Left lung (tissue), 10 donors: ENCODE results near the gene GRIK3. TPM values are rescaled to one million over a fixed set of nuclear protein-coding genes. Genes with fewer than 3 reads are reported as not detected.

Source experiments
- ATAC-seq: fragments of 200-7000 bp; cut with Tn5 transposase; one replicate; pipeline ENCODE4 v1.9.1; 2020; ENCODE audit warnings: moderate library complexity
- DNase-seq, 4 donors: peaks; one replicate each; pipeline ENCODE4 v3.0.0-alpha.2; 2013 to 2020
- H3K27ac ChIP-seq, 2 donors: fragments of 200-600 bp; sonication (generic) in 1 of 2; one replicate each; pipeline versions ENCODE4 v1.5.0 to v1.8.0; 2020 to 2021
- H3K27me3 ChIP-seq, 2 donors: fragments of 200-600 bp; sonication (generic) in 1 of 2; one replicate each; pipeline versions ENCODE4 v1.5.0 to v1.8.0; 2020 to 2021
- H3K36me3 ChIP-seq, 2 donors: fragments of 200-600 bp; sonication (generic) in 1 of 2; one replicate each; pipeline versions ENCODE4 v1.5.0 to v1.8.0; 2020 to 2021
- H3K4me1 ChIP-seq, 2 donors: fragments of 200-600 bp; one replicate each; pipeline ENCODE4 v1.8.0; 2021
- H3K4me3 ChIP-seq, 2 donors: fragments of 200-600 bp; sonication (generic) in 1 of 2; one replicate each; pipeline versions ENCODE4 v1.5.0 to v1.8.0; 2020 to 2021; ENCODE audit warnings: mild to moderate bottlenecking in 1 of 2
- H3K9me3 ChIP-seq, 2 donors: fragments of 200-600 bp; sonication (generic) in 1 of 2; one replicate each; pipeline versions ENCODE4 v1.5.0 to v1.8.0; 2020 to 2021
- intact Hi-C, 2 donors: fragments of 100-400 bp; cut with DNase I; formaldehyde crosslinking; loops; one replicate each; pipeline versions ENCODE4 v1.11.2 to v1.14.2; 2022
- polyA plus RNA-seq, 6 donors: library from polyadenylated mRNA; unstranded; fragments of 120-200 nt; gene quantifications; one replicate each; pipeline ENCODE4 v1.2.1, GENCODE V29; 2013; ENCODE audit not compliant: insufficient read length in 6 of 6
- total RNA-seq, 2 donors: library from RNA; stranded (reverse); fragmentation: NEBNext Ultra II Directional; extraction: Animal tissue kit (Norgen Biotek cat#: 25700); gene quantifications; one replicate each; pipeline ENCODE4 v1.2.1, GENCODE V29; 2021
- TF ChIP-seq, protein P1 (sequence below), 2 donors: fragments of 200-600 bp; sonication (generic) in 1 of 2; IDR thresholded peaks; one replicate each; pipeline versions ENCODE4 v1.5.0 to v1.8.0; 2021; ENCODE audit warnings: antibody characterized with exemption in 2 of 2
- donor health status: DM: no; HTN: yes; CAD: no.
- donor health status: DM: no; HTN: no; CAD: no.

GRIK3 gene
- total and polyA plus RNA-seq, 8 donors, result 0.18 to 1.2 (median 0.48) TPM; not detected in 1

DNA sequence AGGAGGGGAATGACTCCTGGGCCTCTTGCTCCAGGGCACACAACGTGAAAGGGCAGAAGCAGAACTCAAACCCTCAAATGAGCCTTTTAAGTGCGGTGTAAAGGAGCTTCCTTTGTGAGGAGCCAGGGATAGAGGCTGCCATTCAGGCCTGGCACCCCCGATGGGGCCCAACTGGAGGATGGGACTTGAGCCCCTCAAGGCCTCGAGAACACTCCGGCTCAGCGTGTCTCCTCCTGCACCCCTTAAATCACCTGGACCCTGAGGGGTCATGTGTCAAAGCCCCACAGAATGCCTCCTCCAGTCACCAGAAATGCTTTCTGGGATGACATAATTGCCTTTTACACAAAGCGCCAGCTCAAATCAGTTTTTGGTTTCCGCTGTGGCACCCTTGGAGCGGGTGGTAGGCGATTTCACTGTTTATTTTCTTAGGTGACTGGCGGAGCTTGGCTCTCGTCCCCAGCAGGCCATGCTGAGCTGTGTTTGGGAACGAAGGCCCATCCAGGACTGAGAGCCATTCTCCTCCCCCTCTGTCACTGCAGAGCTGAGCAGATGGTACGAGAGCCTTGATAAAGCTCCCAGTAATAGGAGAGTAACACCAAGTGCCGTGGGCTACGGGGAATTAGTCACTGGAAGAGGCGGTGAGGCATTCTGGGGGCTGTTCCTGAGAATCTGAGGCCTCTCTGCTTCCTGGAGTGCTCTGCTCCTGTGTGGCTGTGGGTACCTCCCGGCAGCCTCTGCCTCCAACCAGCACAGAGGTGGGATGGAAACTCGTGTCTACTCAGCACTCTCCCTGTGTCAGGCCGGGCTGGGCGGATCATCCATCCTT is 163.0 kb downstream of the GRIK3 start:
- Histone ChIP-seq H3K4me3 (no peak overlapping the region), H3K9me3 (no peaks in the 10 kb centered on the region), H3K27me3 (peaks cover 0 to 10% of the 10 kb centered on the region in 2 donors), H3K27ac (no peak overlapping the region), H3K4me1 (no peaks in the 10 kb centered on the region), H3K36me3 (no peaks in the 10 kb centered on the region)
- intact Hi-C loops, result no loop called here
- TF ChIP-seq, protein P1, sequence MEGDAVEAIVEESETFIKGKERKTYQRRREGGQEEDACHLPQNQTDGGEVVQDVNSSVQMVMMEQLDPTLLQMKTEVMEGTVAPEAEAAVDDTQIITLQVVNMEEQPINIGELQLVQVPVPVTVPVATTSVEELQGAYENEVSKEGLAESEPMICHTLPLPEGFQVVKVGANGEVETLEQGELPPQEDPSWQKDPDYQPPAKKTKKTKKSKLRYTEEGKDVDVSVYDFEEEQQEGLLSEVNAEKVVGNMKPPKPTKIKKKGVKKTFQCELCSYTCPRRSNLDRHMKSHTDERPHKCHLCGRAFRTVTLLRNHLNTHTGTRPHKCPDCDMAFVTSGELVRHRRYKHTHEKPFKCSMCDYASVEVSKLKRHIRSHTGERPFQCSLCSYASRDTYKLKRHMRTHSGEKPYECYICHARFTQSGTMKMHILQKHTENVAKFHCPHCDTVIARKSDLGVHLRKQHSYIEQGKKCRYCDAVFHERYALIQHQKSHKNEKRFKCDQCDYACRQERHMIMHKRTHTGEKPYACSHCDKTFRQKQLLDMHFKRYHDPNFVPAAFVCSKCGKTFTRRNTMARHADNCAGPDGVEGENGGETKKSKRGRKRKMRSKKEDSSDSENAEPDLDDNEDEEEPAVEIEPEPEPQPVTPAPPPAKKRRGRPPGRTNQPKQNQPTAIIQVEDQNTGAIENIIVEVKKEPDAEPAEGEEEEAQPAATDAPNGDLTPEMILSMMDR (IDR thresholded peaks at IDR 0.05), result no peak
- no peak for DNase-seq
- ATAC-seq, result no peak

DNA sequence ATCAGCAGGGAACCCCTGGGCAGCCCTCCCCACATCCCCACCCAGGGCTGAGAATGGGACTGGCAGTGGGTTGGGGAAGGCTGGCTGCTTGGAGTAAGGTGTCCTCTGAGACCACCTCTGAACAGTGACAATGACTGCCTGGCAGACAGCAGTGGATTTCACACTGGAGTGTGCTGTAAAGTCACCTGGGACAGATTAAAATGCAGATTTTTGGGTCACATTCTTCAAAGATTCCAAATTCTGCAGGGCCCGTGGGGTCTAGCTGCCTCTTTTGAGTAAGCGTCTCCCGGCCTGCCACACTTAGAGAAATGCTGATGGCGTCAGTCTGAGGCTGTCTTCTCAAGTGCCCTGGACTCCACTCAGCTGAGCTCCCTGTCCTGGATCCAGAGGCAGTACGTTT is 164.5 kb downstream of the GRIK3 start:
- intact Hi-C loops, result no loop called here
- Histone ChIP-seq H3K36me3 (no peaks in the 10 kb centered on the region), H3K27me3 (no peaks in the 10 kb centered on the region), H3K4me1 (no peaks in the 10 kb centered on the region), H3K9me3 (no peaks in the 10 kb centered on the region), H3K27ac (no peak overlapping the region), H3K4me3 (no peak overlapping the region)
- DNase-seq (no peak), ATAC-seq (no peak)
- TF ChIP-seq, protein P1 (IDR thresholded peaks at IDR 0.05), result no peak

DNA sequence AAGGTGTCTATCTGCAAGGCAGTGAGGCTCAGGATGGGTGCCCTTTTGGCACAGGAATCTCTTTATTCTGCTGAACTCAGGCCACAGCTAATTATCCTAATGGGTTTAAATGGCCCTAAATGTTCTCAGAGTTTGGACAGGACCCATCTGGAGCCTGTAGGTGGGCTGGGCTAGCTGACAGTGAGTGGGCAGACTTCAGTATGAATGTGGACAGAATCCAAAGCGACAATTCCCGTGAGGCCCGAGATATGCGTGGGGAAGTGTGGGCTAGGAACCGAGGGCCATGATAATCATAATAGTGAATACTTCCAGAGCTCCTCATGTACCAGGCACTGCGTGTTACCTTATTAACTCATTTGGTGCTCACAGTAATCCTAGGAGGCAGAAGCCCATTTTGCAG is 165.3 kb downstream of the GRIK3 start:
- Histone ChIP-seq H3K36me3 (no peaks in the 10 kb centered on the region), H3K27me3 (no peaks in the 10 kb centered on the region), H3K27ac (no peak overlapping the region), H3K4me3 (no peak overlapping the region), H3K9me3 (no peaks in the 10 kb centered on the region), H3K4me1 (no peaks in the 10 kb centered on the region)
- TF ChIP-seq, protein P1 (IDR thresholded peaks at IDR 0.05), result no peak
- DNase-seq, result no peak
- intact Hi-C loops, result no loop called here
- ATAC-seq, result no peak

DNA sequence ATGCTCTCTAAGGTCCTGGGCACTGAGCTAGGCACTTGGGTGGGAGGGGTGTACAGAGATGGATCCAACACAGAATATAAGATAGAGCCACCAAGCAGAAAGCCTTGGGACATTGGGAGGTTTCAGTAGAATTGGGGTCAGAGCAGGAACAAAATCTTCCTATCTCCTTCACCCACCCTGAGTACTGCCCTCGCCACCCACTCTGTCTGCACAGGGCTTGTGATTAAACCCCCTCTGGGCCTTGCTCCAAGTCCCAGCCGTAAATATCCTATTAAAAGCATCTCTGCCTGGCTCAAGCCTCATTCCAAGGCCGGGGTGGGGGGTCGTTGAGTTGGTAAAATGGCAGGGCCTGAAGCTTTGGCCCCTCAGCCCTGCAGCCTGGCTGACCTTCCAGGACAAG is 166.7 kb downstream of the GRIK3 start:
- H3K36me3 ChIP-seq, result no peaks in the 10 kb centered on the region
- H3K27me3 ChIP-seq, result peaks cover 0 to 10% of the 10 kb centered on the region in 2 donors
- intact Hi-C loops, result no loop called here

DNA sequence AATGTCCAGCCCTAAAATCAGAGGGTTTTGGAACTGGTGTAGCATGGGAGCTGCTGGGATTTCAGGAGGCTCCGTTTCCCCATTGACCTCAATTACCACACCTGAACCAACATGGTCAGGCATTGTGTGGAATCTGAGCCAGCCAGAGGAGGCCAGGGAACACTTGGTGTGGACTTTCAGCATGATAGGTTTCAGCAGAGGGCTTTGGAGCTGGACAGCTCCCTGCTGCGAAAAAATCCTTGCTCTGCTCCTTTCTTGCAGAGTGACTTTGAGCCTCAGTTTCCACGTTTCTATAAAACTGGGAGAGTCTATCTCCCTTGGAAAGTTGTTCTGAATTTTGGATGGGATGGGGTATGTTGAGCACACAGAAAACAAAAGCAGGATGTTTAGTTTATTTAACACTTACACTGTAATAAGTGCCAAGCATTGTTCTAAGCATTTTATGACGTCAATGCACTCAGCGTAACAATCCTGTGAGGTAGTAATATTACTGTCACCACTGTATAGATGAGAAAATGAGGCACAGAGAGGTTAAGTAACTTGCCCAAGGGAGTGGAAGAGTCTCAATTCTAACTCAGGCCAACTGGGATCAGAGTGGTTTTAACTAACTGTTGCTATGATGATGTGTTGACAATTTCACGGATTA is 168.0 kb downstream of the GRIK3 start:
- no peaks in the 10 kb centered on the region for H3K4me1 ChIP-seq
- DNase-seq (no peak), ATAC-seq (no peak)
- no peak overlapping the region for H3K4me3 ChIP-seq
- H3K36me3 ChIP-seq, result no peaks in the 10 kb centered on the region
- no peaks in the 10 kb centered on the region for H3K9me3 ChIP-seq
- H3K27me3 ChIP-seq, result peaks cover 0 to 23% of the 10 kb centered on the region in 2 donors
- intact Hi-C loops, result no loop called here
- no peak overlapping the region for H3K27ac ChIP-seq
- TF ChIP-seq, protein P1 (IDR thresholded peaks at IDR 0.05), result no peak

More for the DNA sequence above, 166.7 kb downstream of the GRIK3 start:
- ATAC-seq, result no peak
- Histone ChIP-seq H3K4me1 (no peaks in the 10 kb centered on the region), H3K9me3 (no peaks in the 10 kb centered on the region), H3K27ac (no peak overlapping the region), H3K4me3 (no peak overlapping the region)
- DNase-seq, result no peak
- TF ChIP-seq, protein P1 (IDR thresholded peaks at IDR 0.05), result no peak
